GM19455 (cell line): ENCODE data around the gene SLC7A9.
"Not testable (repeated sequence)": the region's sequence is repeated elsewhere in the genome, so short reads cannot be mapped to it uniquely, and the experiment has no call there.

Experiments used
- ATAC-seq: cut with Tn5 transposase; IDR thresholded peaks from one replicate; pipeline ENCODE4 v1.9.1; 2021; ENCODE audit not compliant: unreplicated experiment

Gene SLC7A9

GRCh38 chr19:32885255-32885654 lies 15.7 kb upstream of the SLC7A9 start:
- ATAC-seq = not testable (repeated sequence)

- no peak for ATAC-seq
Measured at GRCh38 chr19:32881766-32882165, 12.2 kb upstream of the SLC7A9 start.

GRCh38 chr19:32880622-32881021 lies 11.1 kb upstream of the SLC7A9 start:
- ATAC-seq = no peak

GRCh38 chr19:32879741-32880140 lies 10.2 kb upstream of the SLC7A9 start:
- no peak for ATAC-seq

- ATAC-seq = no peak
Measured at GRCh38 chr19:32878988-32879387, 9.4 kb upstream of the SLC7A9 start.

GRCh38 chr19:32877977-32878745 lies 8.6 kb upstream of the SLC7A9 start:
- ATAC-seq = no peak

- ATAC-seq = no peak
Measured at GRCh38 chr19:32877323-32877912, 7.9 kb upstream of the SLC7A9 start.

GRCh38 chr19:32876919-32877285 lies 7.3 kb upstream of the SLC7A9 start:
- ATAC-seq = no peak

GRCh38 chr19:32876236-32876918 lies 6.8 kb upstream of the SLC7A9 start:
- ATAC-seq = no peak

GRCh38 chr19:32875428-32875827 lies 5.9 kb upstream of the SLC7A9 start:
- ATAC-seq = no peak

- ATAC-seq = no peak
Measured at GRCh38 chr19:32874605-32875004, 5.0 kb upstream of the SLC7A9 start.

- ATAC-seq = no peak
Measured at GRCh38 chr19:32873247-32873959, 3.8 kb upstream of the SLC7A9 start.

- no peak for ATAC-seq
Measured at GRCh38 chr19:32872391-32872790, 2.8 kb upstream of the SLC7A9 start.

GRCh38 chr19:32870981-32871451 lies 1.4 kb upstream of the SLC7A9 start:
- ATAC-seq = no peak

- ATAC-seq = no peak
Measured at GRCh38 chr19:32869966-32870573, 503 bp upstream of the SLC7A9 start.

GRCh38 chr19:32868206-32868950 lies 1.2 kb downstream of the SLC7A9 start:
- ATAC-seq = no peak

- not testable (repeated sequence) for ATAC-seq
Measured at GRCh38 chr19:32867436-32867835, 2.1 kb downstream of the SLC7A9 start.

- ATAC-seq = no peak
Measured at GRCh38 chr19:32866564-32867265, 2.9 kb downstream of the SLC7A9 start.

- no peak for ATAC-seq
Measured at GRCh38 chr19:32866061-32866460, 3.5 kb downstream of the SLC7A9 start.

- ATAC-seq = no peak
Measured at GRCh38 chr19:32865326-32865725, 4.2 kb downstream of the SLC7A9 start.
